Astrocyte of the spinal cord (primary cell): ENCODE measurements around the gene RAD50.
"Not testable (repeated sequence)": the region's sequence is repeated elsewhere in the genome, so short reads cannot be mapped to it uniquely, and the experiment has no call there.

Source experiments
- DNase-seq: peaks from one replicate; pipeline ENCODE4 v3.0.0; 2011; ENCODE audit warnings: low read depth, low spot score
- H3K4me3 ChIP-seq: 2 replicates; pipeline ENCODE4 v1.5.1; 2011; ENCODE audit warnings: low read depth, mild to moderate bottlenecking, low read length, moderate library complexity
- in situ Hi-C: cut with HindIII; loops from 2 replicates; pipeline ENCODE4 v1.10.0; 2017; ENCODE audit warnings: low sequenced_read_pairs
- TF ChIP-seq, protein P1 (sequence below): IDR thresholded peaks from 2 replicates; pipeline ENCODE4 v1.5.1; 2012; ENCODE audit warnings: low read depth, mild to moderate bottlenecking, low read length, inconsistent platforms

Gene RAD50

DNA sequence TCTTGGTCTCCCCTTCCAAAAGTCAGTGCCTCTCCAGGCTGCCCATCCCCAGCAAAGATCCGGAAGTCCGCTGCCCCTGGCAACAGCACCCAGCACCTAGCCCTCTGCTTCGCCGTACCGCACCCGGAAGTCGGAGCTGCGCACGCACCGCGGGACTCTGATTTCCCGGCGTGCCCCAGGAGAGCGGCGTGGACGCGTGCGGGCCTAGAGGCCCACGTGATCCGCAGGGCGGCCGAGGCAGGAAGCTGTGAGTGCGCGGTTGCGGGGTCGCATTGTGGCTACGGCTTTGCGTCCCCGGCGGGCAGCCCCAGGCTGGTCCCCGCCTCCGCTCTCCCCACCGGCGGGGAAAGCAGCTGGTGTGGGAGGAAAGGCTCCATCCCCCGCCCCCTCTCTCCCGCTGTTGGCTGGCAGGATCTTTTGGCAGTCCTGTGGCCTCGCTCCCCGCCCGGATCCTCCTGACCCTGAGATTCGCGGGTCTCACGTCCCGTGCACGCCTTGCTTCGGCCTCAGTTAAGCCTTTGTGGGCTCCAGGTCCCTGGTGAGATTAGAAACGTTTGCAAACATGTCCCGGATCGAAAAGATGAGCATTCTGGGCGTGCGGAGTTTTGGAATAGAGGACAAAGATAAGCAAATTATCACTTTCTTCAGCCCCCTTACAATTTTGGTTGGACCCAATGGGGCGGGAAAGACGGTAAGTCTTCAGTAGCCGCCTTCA, at the start of gene RAD50:
Gene RAD50 (plus strand): TSS at position 215 of the 715 bp plus-strand sequence. CDS start 348 bp downstream, at position 563.
- peak within 1 kb of the TSS; percentile 72 for H3K4me3 ChIP-seq
- in situ Hi-C loops, result no loop called here
- DNase-seq, result peak; percentile 82
- TF ChIP-seq, protein P1, sequence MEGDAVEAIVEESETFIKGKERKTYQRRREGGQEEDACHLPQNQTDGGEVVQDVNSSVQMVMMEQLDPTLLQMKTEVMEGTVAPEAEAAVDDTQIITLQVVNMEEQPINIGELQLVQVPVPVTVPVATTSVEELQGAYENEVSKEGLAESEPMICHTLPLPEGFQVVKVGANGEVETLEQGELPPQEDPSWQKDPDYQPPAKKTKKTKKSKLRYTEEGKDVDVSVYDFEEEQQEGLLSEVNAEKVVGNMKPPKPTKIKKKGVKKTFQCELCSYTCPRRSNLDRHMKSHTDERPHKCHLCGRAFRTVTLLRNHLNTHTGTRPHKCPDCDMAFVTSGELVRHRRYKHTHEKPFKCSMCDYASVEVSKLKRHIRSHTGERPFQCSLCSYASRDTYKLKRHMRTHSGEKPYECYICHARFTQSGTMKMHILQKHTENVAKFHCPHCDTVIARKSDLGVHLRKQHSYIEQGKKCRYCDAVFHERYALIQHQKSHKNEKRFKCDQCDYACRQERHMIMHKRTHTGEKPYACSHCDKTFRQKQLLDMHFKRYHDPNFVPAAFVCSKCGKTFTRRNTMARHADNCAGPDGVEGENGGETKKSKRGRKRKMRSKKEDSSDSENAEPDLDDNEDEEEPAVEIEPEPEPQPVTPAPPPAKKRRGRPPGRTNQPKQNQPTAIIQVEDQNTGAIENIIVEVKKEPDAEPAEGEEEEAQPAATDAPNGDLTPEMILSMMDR, result no peak

DNA sequence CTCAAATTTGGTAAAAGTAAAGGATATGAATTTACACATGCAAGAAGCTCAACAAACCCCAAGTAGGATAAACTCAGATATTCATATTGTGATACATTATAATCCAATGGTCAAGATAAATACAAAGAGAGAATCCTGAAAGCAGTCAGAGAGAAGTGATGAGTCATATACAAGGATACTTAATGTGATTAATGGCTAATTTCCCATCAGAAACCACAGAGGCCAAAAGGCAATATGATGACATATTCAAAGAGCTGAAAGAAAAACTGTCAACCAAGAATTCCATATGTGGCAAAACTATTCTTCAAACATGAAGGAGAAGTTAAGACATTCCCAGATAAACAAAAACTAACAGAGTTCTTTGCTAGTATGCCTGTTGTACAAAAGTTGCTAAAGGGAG, 46.7 kb upstream of the RAD50 start:
- DNase-seq, result peak; percentile 88
- in situ Hi-C loops, result no loop called here
- no peak overlapping the region for H3K4me3 ChIP-seq
- TF ChIP-seq, protein P1, result no peak

DNA sequence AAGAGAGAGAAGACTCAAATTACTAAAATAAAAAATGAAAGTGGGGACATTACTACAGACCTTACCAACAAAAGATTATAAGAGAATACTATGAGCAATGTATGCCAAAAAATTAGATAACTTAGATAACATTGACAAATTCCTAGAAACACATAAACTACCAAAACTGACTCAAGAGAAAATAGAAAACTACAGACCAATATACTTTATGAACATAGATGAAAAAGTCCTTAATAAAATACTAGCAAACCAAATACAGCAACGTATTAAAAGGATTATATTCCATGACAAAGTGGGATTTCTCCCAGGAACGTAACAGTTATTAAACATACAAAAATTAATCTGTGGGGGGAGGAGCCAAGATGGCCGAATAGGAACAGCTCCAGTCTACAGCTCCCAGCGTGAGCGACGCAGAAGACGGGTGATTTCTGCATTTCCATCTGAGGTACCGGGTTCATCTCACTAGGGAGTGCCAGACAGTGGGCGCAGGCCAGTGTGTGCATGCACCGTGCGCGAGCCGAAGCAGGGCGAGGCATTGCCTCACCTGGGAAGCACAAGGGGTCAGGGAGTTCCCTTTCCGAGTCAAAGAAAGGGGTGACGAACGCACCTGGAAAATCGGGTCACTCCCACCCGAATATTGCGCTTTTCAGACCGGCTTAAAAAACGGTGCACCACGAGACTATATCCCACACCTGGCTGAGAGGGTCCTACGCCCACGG, 43.0 kb upstream of the RAD50 start:
- DNase-seq, in situ Hi-C loops: not testable (repeated sequence)

DNA sequence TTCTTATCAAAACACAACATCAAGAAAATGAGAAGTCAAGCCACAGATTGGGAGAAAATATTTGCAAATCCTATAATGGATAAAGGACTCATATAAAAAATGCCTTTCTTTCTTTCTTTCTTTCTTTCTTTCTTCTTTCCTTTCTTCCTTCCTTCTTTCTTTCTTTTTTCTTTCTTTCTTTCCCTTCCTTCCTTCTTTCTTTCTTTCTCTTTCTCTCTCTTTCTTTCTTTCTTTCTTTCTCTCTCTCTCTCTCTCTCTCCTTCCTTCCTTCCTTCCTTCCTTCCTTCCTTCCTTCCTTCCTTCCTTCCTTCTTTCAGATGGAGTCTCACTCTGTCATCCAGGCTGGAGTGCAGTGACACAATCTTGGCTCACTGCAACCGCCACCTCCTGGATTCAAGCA, 34.7 kb upstream of the RAD50 start:
- DNase-seq, H3K4me3 ChIP-seq, in situ Hi-C loops: not testable (repeated sequence)

More for the DNA sequence above, 43.0 kb upstream of the RAD50 start:
- H3K4me3 ChIP-seq, result not testable (repeated sequence)

DNA sequence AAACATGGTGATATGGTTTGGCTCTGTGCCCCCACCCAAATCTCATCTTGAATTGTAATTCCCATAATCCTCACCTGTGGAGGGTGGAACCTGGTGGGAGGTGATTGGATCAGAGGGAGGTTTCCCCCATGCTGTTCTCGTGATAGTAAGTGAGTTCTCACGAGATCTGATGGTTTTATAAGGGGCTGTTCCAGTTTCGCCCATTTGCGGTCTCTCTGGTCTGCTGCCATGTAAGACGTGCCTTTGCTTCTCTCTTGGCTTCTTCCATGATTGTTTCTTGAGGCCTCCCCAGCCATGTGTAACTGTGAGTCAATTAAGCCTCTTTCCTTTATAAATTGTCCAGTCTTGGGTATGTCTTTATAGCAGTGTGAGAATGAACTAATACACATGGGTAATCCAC, 31.9 kb upstream of the RAD50 start:
- H3K4me3 ChIP-seq, in situ Hi-C loops, DNase-seq: not testable (repeated sequence)

DNA sequence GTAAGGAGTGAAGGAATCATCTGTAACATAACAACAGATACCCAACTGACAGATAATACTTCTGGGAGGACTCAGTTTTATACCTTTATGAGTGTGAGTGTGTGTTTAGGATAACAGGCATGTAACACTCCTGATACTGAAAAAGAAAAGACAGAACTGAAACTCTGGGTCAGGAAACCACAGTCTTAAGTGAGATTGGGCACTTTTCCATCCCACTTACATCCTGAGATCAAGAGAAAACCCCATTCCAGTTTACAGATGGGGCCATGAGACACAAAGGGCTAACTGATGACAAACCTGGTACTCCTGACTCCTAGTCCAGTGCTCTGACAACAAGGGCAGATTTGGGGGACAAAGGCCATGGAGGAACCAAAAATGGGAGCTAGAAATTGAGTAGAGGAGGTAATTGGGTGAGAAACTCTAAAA, 31.5 kb upstream of the RAD50 start:
- no peak for DNase-seq
- H3K4me3 ChIP-seq, result no peak overlapping the region
- TF ChIP-seq, protein P1, result no peak
- in situ Hi-C loops, result no loop called here

DNA sequence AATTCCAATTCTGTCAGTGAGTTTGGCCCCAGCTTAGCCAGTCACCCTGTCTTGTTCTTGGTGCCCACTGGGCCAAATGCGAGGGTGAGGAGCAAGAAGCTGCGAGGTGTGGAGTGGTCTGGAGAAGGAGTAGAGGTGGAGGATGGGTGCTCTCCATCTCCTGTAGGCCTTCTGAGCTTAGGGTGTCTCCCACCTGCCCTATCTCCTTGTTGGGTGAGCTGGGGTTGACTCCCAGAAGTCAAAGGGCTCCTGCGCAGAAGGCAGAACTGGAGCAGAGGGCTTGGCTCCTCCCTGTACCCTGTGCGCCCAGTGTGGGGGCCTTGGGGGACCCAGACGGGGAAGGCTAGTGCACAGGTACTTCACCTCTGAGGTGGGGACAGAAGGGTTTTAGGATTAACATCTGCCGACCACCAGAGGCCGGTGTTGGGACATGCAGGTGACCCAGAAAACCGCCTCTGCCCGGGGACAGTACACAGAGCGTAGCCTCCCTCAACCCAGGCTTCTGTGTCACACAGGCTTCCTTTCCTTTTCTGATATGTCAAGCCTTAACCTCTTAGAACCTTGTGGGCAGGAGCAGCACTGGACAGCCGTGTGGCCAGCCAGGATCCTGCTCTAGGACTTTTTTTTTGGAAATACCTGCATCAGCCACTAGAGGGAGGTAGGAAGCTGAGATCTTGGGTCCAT, 30.3 kb upstream of the RAD50 start:
- H3K4me3 ChIP-seq, result no peak overlapping the region
- in situ Hi-C loops, result no loop called here
- peak; percentile 56 for DNase-seq
- TF ChIP-seq, protein P1, result peak; percentile 75
